Measurements from ENCODE around the gene HSD17B4. TPM values are rescaled to one million over a fixed set of nuclear protein-coding genes. Genes with fewer than 3 reads are reported as not detected.

The HSD17B4 gene, protein sequence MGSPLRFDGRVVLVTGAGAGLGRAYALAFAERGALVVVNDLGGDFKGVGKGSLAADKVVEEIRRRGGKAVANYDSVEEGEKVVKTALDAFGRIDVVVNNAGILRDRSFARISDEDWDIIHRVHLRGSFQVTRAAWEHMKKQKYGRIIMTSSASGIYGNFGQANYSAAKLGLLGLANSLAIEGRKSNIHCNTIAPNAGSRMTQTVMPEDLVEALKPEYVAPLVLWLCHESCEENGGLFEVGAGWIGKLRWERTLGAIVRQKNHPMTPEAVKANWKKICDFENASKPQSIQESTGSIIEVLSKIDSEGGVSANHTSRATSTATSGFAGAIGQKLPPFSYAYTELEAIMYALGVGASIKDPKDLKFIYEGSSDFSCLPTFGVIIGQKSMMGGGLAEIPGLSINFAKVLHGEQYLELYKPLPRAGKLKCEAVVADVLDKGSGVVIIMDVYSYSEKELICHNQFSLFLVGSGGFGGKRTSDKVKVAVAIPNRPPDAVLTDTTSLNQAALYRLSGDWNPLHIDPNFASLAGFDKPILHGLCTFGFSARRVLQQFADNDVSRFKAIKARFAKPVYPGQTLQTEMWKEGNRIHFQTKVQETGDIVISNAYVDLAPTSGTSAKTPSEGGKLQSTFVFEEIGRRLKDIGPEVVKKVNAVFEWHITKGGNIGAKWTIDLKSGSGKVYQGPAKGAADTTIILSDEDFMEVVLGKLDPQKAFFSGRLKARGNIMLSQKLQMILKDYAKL
- polyA plus RNA-seq, result 135 TPM
- long read RNA-seq, donor 1, transcript HSD17B4-201 (24 exons, 2,685 nt), result major isoform, 6 of 11 reads
- long read RNA-seq, donor 1, partial matches to known transcripts, result 0 of 11 reads
- long read RNA-seq, donor 1, other reads (novel, unspliced or antisense), result 0 of 11 reads
- long read RNA-seq, donor 2, transcript HSD17B4-201 (24 exons, 2,685 nt), result major isoform, 23 of 49 reads
- long read RNA-seq, donor 2, transcript HSD17B4-224 (3 exons, 196 nt), result minor isoform, 6 of 49 reads
- long read RNA-seq, donor 2, partial matches to known transcripts, result 13 of 49 reads
- long read RNA-seq, donor 2, other reads (novel, unspliced or antisense), result 0 of 49 reads
- long read RNA-seq, donor 3, transcript HSD17B4-205 (2 exons, 1,129 nt), result minor isoform, 11 of 69 reads
- long read RNA-seq, donor 3, transcript HSD17B4-201 (24 exons, 2,685 nt), result major isoform, 19 of 69 reads
- long read RNA-seq, donor 3, partial matches to known transcripts, result 24 of 69 reads
- long read RNA-seq, donor 3, other reads (novel, unspliced or antisense), result 10 of 69 reads
- long read RNA-seq, donor 4, partial matches to known transcripts, result 0 of 2 reads
- long read RNA-seq, donor 4, other reads (novel, unspliced or antisense), result 0 of 2 reads
- long read RNA-seq, donor 5, transcript HSD17B4-201 (24 exons, 2,685 nt), result major isoform, 5 of 7 reads
- long read RNA-seq, donor 5, partial matches to known transcripts, result 0 of 7 reads
- long read RNA-seq, donor 5, other reads (novel, unspliced or antisense), result 0 of 7 reads
- long read RNA-seq, donor 6, transcript HSD17B4-201 (24 exons, 2,685 nt), result major isoform, 8 of 28 reads
- long read RNA-seq, donor 6, transcript HSD17B4-205 (2 exons, 1,129 nt), result minor isoform, 6 of 28 reads
- long read RNA-seq, donor 6, partial matches to known transcripts, result 13 of 28 reads
- long read RNA-seq, donor 6, other reads (novel, unspliced or antisense), result 0 of 28 reads
- long read RNA-seq, donor 7, transcript HSD17B4-201 (24 exons, 2,685 nt), result major isoform, 9 of 19 reads
- long read RNA-seq, donor 7, partial matches to known transcripts, result 7 of 19 reads
- long read RNA-seq, donor 7, other reads (novel, unspliced or antisense), result 0 of 19 reads
- long read RNA-seq, donor 8, transcript HSD17B4-201 (24 exons, 2,685 nt), result major isoform, 13 of 42 reads
- long read RNA-seq, donor 8, transcript HSD17B4-205 (2 exons, 1,129 nt), result minor isoform, 10 of 42 reads
- long read RNA-seq, donor 8, partial matches to known transcripts, result 14 of 42 reads
- long read RNA-seq, donor 8, other reads (novel, unspliced or antisense), result 0 of 42 reads
- long read RNA-seq, donor 9, transcript HSD17B4-201 (24 exons, 2,685 nt), result major isoform, 14 of 28 reads
- long read RNA-seq, donor 9, partial matches to known transcripts, result 6 of 28 reads
- long read RNA-seq, donor 9, other reads (novel, unspliced or antisense), result 0 of 28 reads
- long read RNA-seq, donor 10, transcript HSD17B4-201 (24 exons, 2,685 nt), result major isoform, 12 of 27 reads
- long read RNA-seq, donor 10, transcript HSD17B4-205 (2 exons, 1,129 nt), result minor isoform, 9 of 27 reads
- long read RNA-seq, donor 10, partial matches to known transcripts, result 6 of 27 reads
- long read RNA-seq, donor 10, other reads (novel, unspliced or antisense), result 0 of 27 reads
- long read RNA-seq, donor 11, transcript HSD17B4-201 (24 exons, 2,685 nt), result major isoform, 9 of 25 reads
- long read RNA-seq, donor 11, partial matches to known transcripts, result 11 of 25 reads
- long read RNA-seq, donor 11, other reads (novel, unspliced or antisense), result 0 of 25 reads

DNA sequence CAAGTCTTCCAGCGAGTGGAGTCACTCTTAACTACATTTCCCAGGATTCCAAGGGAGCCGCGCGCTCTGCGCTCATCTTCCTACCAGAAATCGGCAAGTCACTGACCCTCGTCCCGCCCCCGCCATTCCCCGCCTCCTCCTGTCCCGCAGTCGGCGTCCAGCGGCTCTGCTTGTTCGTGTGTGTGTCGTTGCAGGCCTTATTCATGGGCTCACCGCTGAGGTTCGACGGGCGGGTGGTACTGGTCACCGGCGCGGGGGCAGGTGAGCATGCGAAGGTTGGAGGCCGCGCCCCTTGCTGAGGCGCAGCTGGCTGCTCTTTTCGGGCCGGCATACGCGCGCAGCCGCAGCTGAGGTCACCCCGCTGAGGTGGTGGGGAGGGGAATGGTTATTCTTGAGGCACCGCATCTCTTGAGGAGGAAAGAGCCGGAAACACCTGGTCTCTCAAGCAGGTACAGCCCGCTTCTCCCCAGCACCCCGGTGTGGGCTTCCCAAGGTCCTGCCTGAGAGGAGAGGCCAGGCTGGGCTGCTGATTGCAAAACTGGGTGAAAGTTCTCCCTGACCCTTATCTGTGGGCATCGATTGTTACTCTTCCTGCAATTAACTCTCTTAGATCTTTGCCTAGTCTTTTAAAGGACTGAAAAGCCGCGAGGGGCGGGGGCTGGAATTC is at the start of gene HSD17B4:
TSS of gene HSD17B4 (plus strand) at position 125 of the 667 bp plus-strand sequence. CDS start at position 204, 79 bp downstream.
- no CpG with 5 or more reads among the region's 42 CpGs for WGBS (ENCODE audit: insufficient coverage, low lambda C conversion rate)

DNA sequence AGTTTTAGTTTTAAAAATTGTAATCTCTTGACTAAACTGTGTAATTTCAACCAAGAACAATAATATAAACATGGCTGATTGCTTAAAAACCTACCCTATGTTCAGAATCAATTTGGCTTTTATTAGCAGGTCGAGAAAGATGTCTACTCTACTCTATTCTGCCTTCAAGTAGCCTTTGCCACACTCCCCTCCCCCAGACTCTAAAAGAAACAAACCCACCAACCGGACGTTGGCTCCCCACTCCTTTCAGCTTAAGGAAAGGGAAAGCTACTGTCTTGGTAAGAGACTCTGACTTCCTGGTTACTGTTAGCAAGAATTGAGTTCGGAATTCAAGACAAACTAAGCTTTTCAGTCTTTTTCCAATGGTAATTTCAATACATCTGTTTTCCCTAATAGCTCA is 49.7 kb upstream of the HSD17B4 start:
- 86% methylated on average over 1 of the region's 4 CpGs for WGBS (ENCODE audit: insufficient coverage, low lambda C conversion rate)
- no peaks in the 10 kb centered on the region for H3K36me3 ChIP-seq (ENCODE audit: control insufficient read depth, insufficient read depth, low read length)
- no peaks in the 10 kb centered on the region for H3K9me3 ChIP-seq (ENCODE audit: control insufficient read depth, low read depth, low read length)
- H3K27ac ChIP-seq (ENCODE audit: low read length), result no peak overlapping the region
- H3K27me3 ChIP-seq (ENCODE audit: control insufficient read depth, insufficient read depth, low read length), result no peaks in the 10 kb centered on the region
- no peak for DNase-seq
- no peak overlapping the region for H3K4me3 ChIP-seq (ENCODE audit: low read length)
- peaks cover 4% of the 10 kb centered on the region for H3K4me1 ChIP-seq (ENCODE audit: control insufficient read depth, insufficient read depth, low read length)

More for the DNA sequence above, at the start of gene HSD17B4:
- peaks cover 6% of the 10 kb centered on the region for H3K36me3 ChIP-seq (ENCODE audit: control insufficient read depth, insufficient read depth, low read length)
- peaks cover 5% of the 10 kb centered on the region for H3K4me1 ChIP-seq (ENCODE audit: control insufficient read depth, insufficient read depth, low read length)
- H3K4me3 ChIP-seq (ENCODE audit: low read length), result peak within 1 kb of the TSS; percentile 78
- no peaks in the 10 kb centered on the region for H3K27me3 ChIP-seq (ENCODE audit: control insufficient read depth, insufficient read depth, low read length)
- peaks cover 7% of the 10 kb centered on the region for H3K9me3 ChIP-seq (ENCODE audit: control insufficient read depth, low read depth, low read length)
- H3K27ac ChIP-seq (ENCODE audit: low read length), result peak within 1 kb of the TSS; percentile 93
- peak; percentile 87 to 96 for DNase-seq

DNA sequence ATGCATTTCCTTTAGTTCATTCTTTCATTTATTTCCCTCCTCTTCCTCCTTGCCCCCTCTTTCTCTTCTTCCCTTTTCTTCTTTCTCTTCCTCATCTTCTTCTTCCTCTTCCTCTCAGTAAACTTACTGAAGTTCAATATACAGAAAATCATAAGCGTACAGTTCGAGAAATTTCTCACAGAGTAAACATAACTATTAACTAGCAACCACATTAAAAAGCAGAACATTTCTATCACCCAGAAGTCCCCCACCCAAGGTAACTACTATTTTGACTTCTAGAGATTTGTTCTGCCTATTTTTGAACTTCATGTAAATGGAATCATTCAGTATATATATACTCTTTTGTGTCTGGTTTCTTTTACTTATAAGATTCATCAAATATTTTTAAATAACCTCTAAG is 48.3 kb upstream of the HSD17B4 start:
- no peak for DNase-seq
- 90% methylated on average over 2 of the region's 2 CpGs for WGBS (ENCODE audit: insufficient coverage, low lambda C conversion rate)
- H3K27me3 ChIP-seq (ENCODE audit: control insufficient read depth, insufficient read depth, low read length), result no peaks in the 10 kb centered on the region
- no peaks in the 10 kb centered on the region for H3K36me3 ChIP-seq (ENCODE audit: control insufficient read depth, insufficient read depth, low read length)
- no peaks in the 10 kb centered on the region for H3K9me3 ChIP-seq (ENCODE audit: control insufficient read depth, low read depth, low read length)
- no peak overlapping the region for H3K27ac ChIP-seq (ENCODE audit: low read length)
- H3K4me3 ChIP-seq (ENCODE audit: low read length), result no peak overlapping the region
- H3K4me1 ChIP-seq (ENCODE audit: control insufficient read depth, insufficient read depth, low read length), result peaks cover 4% of the 10 kb centered on the region

DNA sequence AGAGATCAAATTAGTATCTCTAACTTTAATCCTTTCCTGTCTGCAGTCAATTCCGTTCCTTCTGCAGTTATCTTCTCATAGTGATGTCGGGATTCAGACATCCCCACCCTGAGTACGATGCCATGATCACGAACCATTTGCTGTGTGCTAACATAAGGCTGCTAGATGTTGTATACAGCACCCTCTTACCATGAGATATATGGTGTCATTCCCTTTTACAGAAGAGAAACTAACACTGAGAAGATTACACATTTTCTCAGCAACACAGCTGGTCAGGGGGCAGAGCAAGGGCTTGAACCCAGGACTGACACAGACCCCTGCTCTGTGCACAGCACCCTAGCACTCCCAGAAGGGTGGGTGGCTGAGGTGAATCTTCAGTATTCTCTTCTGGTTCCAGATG is 46.9 kb upstream of the HSD17B4 start:
- Histone ChIP-seq H3K27me3 (ENCODE audit: control insufficient read depth, insufficient read depth, low read length) (no peaks in the 10 kb centered on the region), H3K4me1 (ENCODE audit: control insufficient read depth, insufficient read depth, low read length) (peaks cover 3% of the 10 kb centered on the region), H3K36me3 (ENCODE audit: control insufficient read depth, insufficient read depth, low read length) (no peaks in the 10 kb centered on the region), H3K9me3 (ENCODE audit: control insufficient read depth, low read depth, low read length) (no peaks in the 10 kb centered on the region), H3K27ac (ENCODE audit: low read length) (no peak overlapping the region), H3K4me3 (ENCODE audit: low read length) (no peak overlapping the region)
- no peak for DNase-seq
- WGBS (ENCODE audit: insufficient coverage, low lambda C conversion rate), result no CpG with 5 or more reads among the region's 4 CpGs

DNA sequence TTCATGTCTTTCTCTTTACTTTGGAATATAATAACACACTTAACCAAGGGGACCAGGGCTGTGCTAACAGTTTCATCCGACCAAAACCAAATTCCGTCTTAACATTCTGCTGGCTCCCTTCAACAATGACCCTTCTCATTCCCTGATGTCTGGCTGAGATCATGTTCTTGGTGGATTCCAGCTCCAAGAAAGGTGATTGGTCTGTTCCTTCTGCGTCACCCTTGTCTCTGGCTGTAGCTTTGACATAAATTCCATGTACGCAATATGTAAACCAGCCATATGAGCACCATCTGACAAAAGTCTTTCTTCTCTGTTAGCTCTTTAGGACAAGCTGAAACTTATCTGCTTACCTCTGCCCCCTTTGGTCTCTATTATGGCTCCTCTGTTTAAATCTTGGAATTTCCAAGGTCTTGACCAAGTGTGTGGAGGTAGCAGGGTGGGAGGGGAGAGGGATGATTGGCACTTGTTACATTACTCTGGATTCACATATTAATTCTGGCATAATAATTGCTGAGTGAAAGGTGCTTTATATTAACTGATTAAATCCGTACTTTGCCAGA is 45.7 kb upstream of the HSD17B4 start:
- no peaks in the 10 kb centered on the region for H3K27me3 ChIP-seq (ENCODE audit: control insufficient read depth, insufficient read depth, low read length)
- WGBS (ENCODE audit: insufficient coverage, low lambda C conversion rate), result no CpG with 5 or more reads among the region's 5 CpGs
- H3K36me3 ChIP-seq (ENCODE audit: control insufficient read depth, insufficient read depth, low read length), result no peaks in the 10 kb centered on the region
- no peaks in the 10 kb centered on the region for H3K4me1 ChIP-seq (ENCODE audit: control insufficient read depth, insufficient read depth, low read length)
- H3K27ac ChIP-seq (ENCODE audit: low read length), result no peak overlapping the region
- no peak overlapping the region for H3K4me3 ChIP-seq (ENCODE audit: low read length)
- no peak for DNase-seq
- no peaks in the 10 kb centered on the region for H3K9me3 ChIP-seq (ENCODE audit: control insufficient read depth, low read depth, low read length)

DNA sequence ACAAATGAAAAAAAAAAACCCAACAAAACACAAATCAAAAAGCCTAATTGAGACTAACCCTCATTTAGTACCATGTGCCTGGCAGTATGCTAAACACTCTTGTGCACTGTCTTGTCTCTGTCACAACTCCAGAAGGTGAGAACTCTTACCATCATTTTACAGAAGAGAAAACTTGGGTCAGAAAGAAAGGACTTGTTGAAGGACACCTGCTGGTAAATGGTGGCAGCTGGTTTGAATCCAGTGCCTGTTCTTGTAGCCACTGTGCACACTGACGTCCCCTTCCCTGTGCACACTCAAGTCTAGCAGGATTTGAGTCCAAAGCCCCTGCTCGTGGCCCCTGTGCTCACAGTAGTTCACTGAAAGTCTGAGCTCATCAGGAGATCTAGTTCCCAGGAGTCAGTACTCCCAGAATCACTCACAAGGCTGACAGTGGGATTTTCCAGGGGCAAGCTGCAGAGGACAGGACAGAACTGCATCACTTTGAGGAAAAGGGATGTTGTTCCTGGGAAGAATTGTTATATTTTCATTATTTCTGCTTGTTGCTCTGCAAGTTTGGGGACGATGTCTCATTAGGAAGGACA is 43.0 kb upstream of the HSD17B4 start:
- no peaks in the 10 kb centered on the region for H3K36me3 ChIP-seq (ENCODE audit: control insufficient read depth, insufficient read depth, low read length)
- no peak for DNase-seq
- no peak overlapping the region for H3K27ac ChIP-seq (ENCODE audit: low read length)
- no CpG with 5 or more reads among the region's 3 CpGs for WGBS (ENCODE audit: insufficient coverage, low lambda C conversion rate)
- no peak overlapping the region for H3K4me3 ChIP-seq (ENCODE audit: low read length)
- H3K4me1 ChIP-seq (ENCODE audit: control insufficient read depth, insufficient read depth, low read length), result no peaks in the 10 kb centered on the region
- H3K9me3 ChIP-seq (ENCODE audit: control insufficient read depth, low read depth, low read length), result no peaks in the 10 kb centered on the region
- H3K27me3 ChIP-seq (ENCODE audit: control insufficient read depth, insufficient read depth, low read length), result no peaks in the 10 kb centered on the region

DNA sequence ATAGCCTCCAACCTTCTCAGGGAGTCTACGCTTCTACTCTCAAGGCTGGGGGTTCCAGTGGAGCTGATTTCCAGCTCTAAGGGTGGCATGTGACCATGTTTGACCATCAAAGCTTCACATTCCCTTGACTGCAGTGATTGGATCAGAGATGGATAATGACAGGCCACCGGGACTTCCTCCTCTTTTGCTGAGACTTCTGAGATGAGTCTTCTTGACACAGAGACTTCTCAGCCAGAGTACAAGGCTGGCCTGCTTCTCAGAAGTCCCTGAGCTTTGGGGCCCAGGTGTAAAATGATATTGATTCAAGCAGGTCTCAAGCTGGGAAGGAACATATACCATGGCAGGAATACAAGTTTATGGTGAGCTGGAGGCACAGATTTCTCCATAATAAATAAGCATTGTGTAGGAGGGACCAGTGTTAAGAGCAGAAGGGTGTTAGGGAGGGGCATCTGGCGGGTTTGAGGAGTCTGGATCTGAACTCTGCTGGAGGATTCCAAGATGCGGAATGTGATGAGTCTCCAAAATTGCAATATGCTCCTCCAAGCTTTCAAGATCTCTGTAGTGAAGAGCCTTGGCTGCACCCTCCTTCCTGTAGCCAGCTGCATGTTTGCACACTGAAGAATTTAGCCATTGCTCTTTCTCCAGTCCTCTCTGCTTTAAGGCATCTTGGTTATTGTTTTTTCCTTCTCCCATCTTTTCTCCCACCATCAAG is 41.7 kb upstream of the HSD17B4 start:
- no peaks in the 10 kb centered on the region for H3K27me3 ChIP-seq (ENCODE audit: control insufficient read depth, insufficient read depth, low read length)
- DNase-seq, result no peak
- WGBS (ENCODE audit: insufficient coverage, low lambda C conversion rate), result no CpG with 5 or more reads among the region's 4 CpGs
- no peaks in the 10 kb centered on the region for H3K9me3 ChIP-seq (ENCODE audit: control insufficient read depth, low read depth, low read length)
- H3K4me3 ChIP-seq (ENCODE audit: low read length), result no peak overlapping the region
- no peaks in the 10 kb centered on the region for H3K4me1 ChIP-seq (ENCODE audit: control insufficient read depth, insufficient read depth, low read length)
- H3K27ac ChIP-seq (ENCODE audit: low read length), result no peak overlapping the region
- H3K36me3 ChIP-seq (ENCODE audit: control insufficient read depth, insufficient read depth, low read length), result no peaks in the 10 kb centered on the region
